Fibroblast of mammary gland (primary cell): ENCODE measurements around the gene STK25.
"Not testable (repeated sequence)": the region's sequence is repeated elsewhere in the genome, so short reads cannot be mapped to it uniquely, and the experiment has no call there.

Experiments used
- DNase-seq: peaks from one replicate; pipeline ENCODE4 v3.0.0-alpha.2; 2010; ENCODE audit warnings: low read depth
- H3K4me3 ChIP-seq: 2 replicates; pipeline ENCODE4 v1.5.1; 2011; ENCODE audit warnings: low read depth, mild to moderate bottlenecking, low read length, moderate library complexity; ENCODE audit not compliant: control insufficient read depth
- TF ChIP-seq, protein P1 (sequence below): conservative IDR thresholded peaks from 2 replicates; pipeline ENCODE4 v1.5.1; 2011; ENCODE audit warnings: low read depth, low read length, inconsistent platforms; ENCODE audit not compliant: control insufficient read depth, insufficient read depth

Gene STK25

GRCh38 chr2:241454837-241455485 is 53.4 kb downstream of the STK25 start:
- H3K4me3 ChIP-seq: no peak overlapping the region
- TF ChIP-seq, protein P1, sequence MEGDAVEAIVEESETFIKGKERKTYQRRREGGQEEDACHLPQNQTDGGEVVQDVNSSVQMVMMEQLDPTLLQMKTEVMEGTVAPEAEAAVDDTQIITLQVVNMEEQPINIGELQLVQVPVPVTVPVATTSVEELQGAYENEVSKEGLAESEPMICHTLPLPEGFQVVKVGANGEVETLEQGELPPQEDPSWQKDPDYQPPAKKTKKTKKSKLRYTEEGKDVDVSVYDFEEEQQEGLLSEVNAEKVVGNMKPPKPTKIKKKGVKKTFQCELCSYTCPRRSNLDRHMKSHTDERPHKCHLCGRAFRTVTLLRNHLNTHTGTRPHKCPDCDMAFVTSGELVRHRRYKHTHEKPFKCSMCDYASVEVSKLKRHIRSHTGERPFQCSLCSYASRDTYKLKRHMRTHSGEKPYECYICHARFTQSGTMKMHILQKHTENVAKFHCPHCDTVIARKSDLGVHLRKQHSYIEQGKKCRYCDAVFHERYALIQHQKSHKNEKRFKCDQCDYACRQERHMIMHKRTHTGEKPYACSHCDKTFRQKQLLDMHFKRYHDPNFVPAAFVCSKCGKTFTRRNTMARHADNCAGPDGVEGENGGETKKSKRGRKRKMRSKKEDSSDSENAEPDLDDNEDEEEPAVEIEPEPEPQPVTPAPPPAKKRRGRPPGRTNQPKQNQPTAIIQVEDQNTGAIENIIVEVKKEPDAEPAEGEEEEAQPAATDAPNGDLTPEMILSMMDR: no peak
- peak; percentile 17 for DNase-seq

- not testable (repeated sequence) for H3K4me3 ChIP-seq
- peak; percentile 21 for DNase-seq
These were observed 54.5 kb downstream of the STK25 start for GRCh38 chr2:241453919-241454318.

- TF ChIP-seq, protein P1: no peak
- H3K4me3 ChIP-seq: no peak overlapping the region
- no peak for DNase-seq
These were observed 56.4 kb downstream of the STK25 start for GRCh38 chr2:241451840-241452506.

DNA sequence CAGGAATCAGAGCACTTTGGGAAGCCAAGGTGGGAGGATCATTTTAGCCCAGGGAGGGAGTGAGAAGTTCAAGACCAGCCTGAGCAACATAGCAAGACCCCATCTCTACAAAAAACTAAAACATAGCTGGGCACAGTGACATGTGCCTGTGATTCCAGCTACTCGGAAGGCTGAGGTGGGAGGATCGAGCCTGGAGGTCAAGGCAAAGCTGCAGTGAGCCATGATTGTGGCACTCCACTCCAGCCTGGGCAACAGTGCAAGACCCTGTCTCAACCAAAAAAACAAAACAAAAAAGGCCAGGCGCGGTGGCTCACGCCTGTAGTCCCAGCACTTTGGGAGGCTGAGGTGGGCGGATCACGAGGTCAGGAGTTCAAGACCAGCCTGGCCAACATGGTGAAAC is 58.3 kb downstream of the STK25 start:
- H3K4me3 ChIP-seq, DNase-seq: not testable (repeated sequence)

DNA sequence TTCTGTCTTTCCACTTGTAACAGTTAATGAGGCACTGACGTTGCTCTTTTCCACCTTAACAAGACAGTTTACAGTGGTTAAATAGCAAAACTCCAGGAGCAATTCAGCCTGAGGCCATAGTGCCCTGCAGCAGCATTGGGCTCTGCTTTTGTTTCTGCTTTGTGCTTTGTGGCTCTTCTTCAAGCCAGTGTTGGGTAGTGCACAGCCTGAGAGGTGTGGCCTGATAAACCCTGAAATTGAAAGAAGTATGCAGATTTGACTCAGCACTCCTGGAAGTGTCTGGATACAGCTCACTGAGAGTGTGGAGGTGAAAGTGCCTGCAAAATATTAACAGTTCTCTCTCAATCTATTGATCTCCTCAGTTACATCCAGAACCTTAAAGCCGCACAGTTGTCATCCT is 63.0 kb downstream of the STK25 start:
- TF ChIP-seq, protein P1: no peak
- DNase-seq: no peak
- H3K4me3 ChIP-seq: no peak overlapping the region

DNA sequence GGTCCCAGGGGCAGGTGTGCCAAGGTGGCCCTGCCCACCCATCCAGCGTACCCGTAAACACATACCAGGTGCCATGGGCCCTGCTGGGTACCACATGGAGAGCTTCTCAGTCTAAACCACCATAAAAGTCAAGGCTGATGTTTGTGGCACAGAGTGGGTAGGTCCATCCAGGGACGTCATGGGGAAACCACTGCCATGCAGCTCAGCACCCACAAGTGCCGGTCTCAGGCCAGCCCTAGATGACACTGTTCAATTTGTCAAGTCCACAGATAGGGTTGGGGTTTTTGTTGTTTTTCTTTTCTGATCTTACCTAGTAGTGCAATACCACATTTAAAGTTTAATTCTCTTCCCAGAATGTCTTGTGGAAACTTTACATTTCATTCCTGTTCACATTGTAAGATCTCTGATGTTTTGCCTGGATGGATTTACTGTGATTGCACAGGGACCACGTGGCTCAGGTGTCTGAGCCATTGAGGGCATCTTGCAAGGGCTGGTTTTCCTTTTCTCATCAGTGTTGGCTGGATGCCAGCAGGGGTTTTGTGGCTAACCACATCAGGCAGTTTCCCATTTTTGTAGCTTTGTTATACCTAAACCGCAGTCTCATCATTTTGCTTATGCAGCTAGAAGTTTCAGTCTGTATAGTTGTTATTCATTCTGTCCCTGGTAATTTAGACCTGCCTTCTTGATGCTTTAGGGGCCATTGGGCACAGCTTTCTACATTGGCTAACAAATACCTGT is 64.7 kb downstream of the STK25 start:
- DNase-seq: peak; percentile 67
- TF ChIP-seq, protein P1: no peak
- H3K4me3 ChIP-seq: no peak overlapping the region
